LNCAP (cell line): ENCODE data around the gene SPSB2.

Experiments
- TF ChIP-seq, protein P1 (sequence below): fragments of 450-650 bp; IDR thresholded peaks from 2 replicates; pipeline ENCODE4 v1.5.1; 2017; ENCODE audit warnings: mild to moderate bottlenecking

Gene SPSB2

DNA sequence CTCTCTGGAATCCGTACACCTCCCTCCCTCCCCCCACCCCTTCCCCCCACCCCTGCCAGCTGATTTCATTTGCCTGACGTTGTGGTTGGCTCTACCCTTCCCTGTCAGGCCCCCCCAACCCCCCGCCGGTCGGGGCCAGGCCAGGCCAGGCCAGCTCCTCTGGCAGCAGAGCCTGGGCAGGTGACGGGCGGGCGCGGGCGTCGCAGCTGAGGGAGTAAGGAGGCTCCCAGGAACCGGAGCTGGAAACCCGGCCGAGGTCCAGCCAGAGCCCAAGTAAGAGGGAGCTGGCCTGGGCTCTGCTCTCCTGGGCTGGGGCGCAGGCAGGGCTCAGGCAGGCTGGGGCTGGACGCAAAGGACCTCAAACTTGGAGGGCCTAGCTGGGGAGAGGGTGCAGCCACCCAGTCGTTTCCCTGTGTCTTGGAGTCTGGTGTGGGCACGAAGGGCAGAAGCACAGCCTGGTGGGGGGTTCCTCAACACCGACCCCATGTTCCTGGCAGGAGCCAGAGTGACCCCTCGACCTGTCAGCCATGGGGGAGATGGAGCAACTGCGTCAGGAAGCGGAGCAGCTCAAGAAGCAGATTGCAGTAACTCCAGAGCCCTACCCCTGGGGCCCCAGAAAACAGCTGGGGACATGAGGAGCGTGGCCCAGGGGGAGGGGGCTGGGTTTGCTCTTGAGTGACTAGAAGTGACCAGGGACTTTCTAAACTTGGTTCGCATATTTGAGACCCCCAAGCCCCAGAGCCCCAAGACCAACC, 32.2 kb downstream of the SPSB2 start, which contains the start of gene GNB3:
TSS of gene GNB3 (plus strand) at position 165 of the 755 bp plus-strand sequence. CDS start at position 528, 363 bp downstream.
- TF ChIP-seq, protein P1, sequence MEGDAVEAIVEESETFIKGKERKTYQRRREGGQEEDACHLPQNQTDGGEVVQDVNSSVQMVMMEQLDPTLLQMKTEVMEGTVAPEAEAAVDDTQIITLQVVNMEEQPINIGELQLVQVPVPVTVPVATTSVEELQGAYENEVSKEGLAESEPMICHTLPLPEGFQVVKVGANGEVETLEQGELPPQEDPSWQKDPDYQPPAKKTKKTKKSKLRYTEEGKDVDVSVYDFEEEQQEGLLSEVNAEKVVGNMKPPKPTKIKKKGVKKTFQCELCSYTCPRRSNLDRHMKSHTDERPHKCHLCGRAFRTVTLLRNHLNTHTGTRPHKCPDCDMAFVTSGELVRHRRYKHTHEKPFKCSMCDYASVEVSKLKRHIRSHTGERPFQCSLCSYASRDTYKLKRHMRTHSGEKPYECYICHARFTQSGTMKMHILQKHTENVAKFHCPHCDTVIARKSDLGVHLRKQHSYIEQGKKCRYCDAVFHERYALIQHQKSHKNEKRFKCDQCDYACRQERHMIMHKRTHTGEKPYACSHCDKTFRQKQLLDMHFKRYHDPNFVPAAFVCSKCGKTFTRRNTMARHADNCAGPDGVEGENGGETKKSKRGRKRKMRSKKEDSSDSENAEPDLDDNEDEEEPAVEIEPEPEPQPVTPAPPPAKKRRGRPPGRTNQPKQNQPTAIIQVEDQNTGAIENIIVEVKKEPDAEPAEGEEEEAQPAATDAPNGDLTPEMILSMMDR: no peak

DNA sequence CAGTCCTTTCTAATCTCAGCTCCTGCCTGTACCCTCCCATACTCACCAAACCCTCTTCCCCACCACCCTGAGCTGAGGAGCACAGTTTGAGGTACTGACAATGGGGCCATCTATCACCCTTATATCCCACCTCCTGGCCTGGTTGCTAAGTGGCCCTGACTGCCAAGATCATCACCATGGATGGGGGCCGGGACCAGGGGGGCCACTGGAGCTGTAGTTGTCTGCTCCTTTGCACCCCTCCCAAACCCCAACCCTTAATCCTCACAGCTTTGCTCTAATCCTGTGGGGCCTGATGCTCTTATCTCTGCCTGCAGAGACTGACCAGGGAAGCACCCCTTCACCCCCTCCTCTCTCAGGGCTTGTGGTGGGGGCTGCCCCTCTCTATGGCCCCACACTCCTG, 32.8 kb downstream of the SPSB2 start:
- TF ChIP-seq, protein P1: no peak

DNA sequence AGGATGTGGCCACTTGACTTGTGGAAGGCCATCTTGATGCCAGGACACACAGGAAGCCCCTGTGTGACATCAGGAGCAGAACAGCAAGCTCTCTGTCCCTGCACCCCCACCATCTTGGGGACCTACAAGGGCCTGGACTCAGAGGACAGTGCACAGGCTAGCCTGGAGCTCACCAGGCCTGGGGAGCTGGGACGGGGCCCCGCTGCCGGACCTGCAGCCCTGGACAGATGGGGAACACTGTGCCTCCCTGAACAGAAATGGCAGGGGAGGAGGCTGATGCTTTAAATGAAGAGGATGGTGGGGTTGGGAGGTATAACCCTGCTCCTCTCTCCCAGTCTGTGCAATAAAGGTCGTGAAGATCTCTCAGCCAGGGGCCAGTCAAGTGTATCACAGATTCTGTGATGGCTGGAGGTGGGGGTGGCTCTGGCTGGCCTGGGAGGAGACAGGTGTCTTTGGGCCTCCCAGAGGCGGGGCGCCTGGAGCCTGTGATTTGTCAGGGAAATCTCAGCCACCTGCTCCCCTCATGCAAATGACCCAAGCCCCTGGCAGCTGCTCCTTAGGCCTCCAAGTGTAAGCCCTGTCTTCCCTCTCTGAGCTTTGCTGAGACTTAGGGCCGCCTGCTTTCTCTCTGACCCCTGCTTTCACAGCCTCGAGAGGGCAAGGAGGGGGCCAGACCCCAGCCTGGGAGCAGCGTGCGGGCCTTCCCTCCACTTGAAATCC, 33.5 kb downstream of the SPSB2 start:
- TF ChIP-seq, protein P1: no peak

DNA sequence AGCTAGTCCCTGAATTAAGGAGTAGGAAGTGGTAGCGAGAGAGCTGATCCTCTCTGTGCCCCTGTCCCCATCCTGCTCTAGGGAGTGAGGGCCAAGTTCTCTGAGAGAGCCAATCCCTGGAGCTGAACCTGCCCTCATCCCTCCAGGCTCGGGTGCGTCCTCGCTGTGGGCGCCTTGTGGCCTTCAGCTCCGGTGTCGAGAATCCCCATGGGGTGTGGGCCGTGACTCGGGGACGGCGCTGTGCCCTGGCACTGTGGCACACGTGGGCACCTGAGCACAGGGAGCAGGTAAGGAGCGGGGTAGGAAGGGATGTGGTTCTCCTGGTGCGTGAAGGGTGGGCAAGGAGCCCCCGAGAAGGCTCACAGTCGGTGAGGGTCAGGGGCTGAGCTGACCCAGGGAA, 34.2 kb downstream of the SPSB2 start:
- TF ChIP-seq, protein P1: no peak

DNA sequence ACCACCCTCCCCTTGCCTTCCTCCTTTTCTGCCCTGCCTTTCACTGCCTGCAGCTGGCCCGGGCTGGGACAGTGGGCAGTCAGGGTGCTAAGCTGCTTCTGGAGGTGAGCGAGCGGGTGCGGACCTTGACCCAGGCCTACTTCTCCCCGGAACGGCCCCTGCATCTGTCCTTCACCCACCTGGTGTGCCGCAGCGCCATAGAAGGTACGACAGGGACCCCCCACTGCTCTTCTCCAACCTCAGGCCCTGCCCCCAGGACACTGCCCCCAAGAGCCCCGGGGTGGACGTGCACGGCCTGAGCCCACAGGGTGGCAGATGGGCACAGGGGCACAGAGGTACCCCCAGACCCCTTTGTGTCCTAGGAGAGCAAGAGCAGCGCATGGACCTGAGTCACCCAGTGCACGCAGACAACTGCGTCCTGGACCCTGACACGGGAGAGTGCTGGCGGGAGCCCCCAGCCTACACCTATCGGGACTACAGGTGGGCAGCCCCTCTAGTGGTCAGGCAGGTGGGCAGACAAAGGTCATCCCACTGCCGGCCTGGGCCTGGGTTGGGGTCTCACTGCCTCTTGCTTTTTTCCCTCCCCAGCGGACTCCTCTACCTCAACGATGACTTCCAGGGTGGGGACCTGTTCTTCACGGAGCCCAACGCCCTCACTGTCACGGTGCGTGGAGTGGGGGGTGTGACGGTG, 35.6 kb downstream of the SPSB2 start:
- TF ChIP-seq, protein P1: no peak

DNA sequence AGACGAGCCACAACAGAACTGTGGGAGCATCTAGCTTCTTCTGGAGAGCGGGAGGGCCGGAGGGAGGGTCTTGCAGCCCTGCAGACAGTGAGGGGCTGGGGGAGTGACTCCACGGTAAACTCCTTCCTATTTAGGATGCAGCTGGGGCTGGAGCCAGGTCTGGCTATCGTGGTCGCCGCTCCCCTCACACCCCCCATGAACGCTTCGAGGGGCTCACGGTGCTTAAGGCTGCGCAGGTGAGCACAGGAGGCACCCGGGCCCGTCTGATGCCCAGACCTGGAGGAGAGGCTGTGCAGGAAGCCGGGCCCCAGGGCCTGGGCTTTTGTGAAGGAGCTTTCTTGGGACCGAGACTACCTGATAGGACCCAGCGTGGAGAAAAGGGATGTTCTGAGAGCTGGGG, 36.3 kb downstream of the SPSB2 start:
- TF ChIP-seq, protein P1: no peak

DNA sequence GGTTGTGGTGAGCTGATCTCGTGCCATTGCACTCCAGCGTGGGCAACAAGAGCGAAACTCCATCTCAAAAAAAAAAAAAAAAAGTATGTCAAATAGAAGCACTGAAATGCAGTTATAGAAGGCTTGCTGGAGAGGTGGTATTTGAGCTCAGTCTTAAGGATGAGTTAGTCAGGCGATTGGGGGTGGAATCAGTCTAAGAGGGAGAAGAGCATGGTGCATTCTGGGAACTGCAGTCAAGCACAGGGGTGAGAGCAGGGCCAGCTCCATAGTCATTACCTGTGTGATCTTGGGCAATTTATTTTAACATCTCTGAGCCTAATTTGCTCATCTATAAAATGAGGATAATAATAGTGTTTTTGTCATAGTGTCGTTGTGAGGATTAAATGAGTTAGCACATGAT, 38.2 kb downstream of the SPSB2 start:
- TF ChIP-seq, protein P1: no peak
